Endothelial cell of umbilical vein (primary cell): Measurements from ENCODE around the gene GPR180.

Experiments used
- CTCF ChIP-seq, 2 donors: IDR thresholded peaks; 1 replicate in 1 of 2; 2 replicates in 1 of 2; pipeline ENCODE4 v1.5.1; 2011; ENCODE audit warnings: low read length in 2 of 2, mild to moderate bottlenecking in 2 of 2, moderate library complexity in 2 of 2, control low read depth in 1 of 2, inconsistent platforms in 1 of 2, low read depth in 1 of 2; ENCODE audit not compliant: insufficient read depth in 1 of 2; ENCODE audit errors: extremely low read depth in 1 of 2
- POLR2A ChIP-seq: IDR thresholded peaks from 2 replicates; pipeline ENCODE4 v1.6.1; 2012; ENCODE audit warnings: low read depth, mild to moderate bottlenecking, control low read depth, low read length

GRCh38 chr13:94646904-94647303 lies 45.2 kb downstream of the GPR180 start:
- TF ChIP-seq POLR2A (no peak), CTCF (IDR thresholded peaks at IDR 0.05; ENCODE audit: extremely low read depth in 1 of 2, insufficient read depth in 1 of 2, low read depth in 1 of 2, low read length in 2 of 2) (no peak)
